Dedifferentiated amniotic fluid mesenchymal stem cell (primary cell): ENCODE results near the gene KCNC4.

Experiments used
- DNase-seq: peaks from one replicate; pipeline ENCODE4 v3.0.0-alpha.2; 2016; ENCODE audit errors: extremely low spot score

The KCNC4 gene

DNA sequence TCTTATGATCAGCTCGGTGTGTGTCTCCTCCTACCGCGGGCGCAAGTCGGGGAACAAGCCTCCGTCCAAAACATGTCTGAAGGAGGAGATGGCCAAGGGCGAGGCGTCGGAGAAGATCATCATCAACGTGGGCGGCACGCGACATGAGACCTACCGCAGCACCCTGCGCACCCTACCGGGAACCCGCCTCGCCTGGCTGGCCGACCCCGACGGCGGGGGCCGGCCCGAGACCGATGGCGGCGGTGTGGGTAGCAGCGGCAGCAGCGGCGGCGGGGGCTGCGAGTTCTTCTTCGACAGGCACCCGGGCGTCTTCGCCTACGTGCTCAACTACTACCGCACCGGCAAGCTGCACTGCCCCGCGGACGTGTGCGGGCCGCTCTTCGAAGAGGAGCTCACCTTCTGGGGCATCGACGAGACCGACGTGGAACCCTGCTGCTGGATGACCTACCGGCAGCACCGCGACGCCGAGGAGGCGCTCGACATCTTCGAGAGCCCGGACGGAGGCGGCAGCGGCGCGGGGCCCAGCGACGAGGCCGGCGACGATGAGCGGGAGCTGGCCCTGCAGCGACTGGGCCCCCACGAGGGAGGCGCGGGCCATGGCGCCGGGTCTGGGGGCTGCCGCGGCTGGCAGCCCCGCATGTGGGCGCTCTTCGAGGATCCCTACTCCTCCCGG is 1.5 kb downstream of the KCNC4 start:
- DNase-seq, result no peak

DNA sequence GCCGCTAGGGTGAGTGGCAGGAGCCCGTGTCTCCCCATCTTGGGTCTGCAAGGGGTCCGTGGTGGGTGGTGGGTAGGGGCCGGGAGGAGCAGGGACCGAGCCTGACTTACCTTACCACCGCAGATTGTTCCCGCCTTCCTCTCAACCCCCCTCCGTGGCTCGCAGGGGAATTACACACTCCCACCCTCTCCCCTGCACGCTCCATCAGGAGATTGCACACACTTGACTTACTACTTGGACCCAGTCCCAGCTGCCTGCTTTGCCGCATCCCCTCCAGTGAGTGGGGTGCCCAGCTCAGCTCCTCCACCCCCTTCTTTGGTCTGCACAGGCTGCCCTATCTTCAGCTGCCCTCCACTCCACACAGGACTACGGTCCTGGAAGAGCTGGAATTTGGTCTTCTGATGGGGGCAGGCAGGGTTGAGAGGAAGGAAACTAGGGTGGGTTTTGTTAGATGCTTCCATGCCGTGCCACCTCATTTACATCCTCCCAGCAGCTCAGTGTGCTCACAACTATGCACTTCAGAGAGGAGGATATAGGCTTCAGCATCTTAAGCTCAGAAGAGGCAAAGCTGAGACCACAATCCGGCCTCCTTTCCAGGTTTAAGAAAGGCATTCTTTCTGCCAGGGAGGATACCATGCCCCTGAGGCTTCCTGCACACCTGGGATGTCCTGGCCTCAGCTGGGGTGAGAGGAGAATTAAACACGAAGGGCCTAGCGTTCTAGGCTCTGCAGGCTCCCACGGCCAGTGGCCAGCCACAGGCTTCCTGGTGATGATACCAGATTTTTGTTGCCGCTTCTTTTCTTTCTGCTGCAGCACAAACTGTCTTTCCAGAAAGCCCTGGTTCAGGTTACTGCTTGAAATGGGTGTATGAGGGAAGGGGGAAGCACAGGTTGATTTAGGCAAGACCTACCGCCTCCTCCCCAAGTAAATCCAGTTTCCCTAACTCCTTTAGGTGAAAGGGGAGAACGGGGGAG is 2.3 kb downstream of the KCNC4 start:
- no peak for DNase-seq

DNA sequence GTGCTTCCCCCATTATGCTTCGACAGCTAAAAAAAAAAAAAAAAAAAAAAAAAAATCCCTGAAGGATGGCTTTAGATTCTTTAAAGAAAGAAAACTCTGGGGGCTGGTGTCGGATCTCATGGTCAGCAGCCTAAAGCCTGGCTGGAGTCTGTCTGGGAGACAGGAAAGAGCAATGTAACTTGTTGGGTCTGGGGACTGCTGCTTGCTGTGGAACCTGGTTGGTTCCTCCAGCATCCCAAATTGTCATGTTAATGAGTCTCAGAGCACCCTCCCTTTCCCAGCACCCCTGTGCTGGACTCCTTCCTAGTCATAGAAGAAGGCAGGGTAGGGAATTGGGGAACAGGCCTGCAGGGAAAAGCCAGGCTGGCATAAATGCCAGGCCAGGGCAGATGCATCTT is 3.0 kb downstream of the KCNC4 start:
- DNase-seq, result no peak

DNA sequence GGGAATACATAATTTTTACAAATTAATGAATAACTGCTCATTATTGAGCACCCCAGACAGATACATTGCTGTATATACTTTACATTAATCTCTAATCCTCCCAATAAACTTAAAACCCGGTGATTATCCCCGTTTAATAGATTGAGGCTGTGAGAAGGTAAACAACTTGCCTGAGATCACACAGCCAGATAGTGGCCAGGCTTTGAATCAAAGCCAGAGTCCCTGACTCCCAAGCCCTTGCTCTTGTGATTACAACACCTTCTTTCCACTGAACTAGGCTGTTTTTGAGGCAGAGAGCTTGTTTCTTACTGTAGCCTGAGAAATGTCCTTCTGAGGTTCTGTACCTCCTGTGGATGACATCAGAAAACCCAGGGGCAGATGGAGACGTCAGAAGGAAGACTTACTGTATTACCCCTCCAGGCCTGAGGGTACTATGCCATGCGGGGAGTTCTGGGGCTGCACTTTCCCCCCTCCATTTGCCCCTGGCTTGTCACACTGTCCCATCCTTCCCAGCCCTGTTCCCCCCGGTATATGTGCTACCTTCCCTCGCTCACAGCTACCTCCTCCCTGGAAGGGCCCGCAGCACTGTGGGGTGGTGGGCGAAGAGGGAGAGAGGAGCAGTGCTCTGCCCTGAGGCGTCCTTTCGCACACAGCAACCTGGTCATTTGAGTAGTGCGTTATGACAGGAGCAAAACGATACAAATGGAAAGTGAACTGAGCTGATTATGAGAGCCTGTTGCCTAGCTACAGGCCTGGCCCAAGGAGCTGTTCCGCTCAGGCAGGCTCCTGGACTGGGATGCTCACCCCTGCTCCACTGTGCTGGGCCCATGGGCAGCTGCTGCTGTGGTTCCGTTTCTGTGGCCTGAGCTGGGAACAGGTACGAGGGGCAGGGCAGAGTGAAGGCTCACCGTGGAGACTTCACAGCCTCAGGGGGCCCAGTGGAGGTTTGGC is 4.6 kb downstream of the KCNC4 start:
- DNase-seq, result no peak

DNA sequence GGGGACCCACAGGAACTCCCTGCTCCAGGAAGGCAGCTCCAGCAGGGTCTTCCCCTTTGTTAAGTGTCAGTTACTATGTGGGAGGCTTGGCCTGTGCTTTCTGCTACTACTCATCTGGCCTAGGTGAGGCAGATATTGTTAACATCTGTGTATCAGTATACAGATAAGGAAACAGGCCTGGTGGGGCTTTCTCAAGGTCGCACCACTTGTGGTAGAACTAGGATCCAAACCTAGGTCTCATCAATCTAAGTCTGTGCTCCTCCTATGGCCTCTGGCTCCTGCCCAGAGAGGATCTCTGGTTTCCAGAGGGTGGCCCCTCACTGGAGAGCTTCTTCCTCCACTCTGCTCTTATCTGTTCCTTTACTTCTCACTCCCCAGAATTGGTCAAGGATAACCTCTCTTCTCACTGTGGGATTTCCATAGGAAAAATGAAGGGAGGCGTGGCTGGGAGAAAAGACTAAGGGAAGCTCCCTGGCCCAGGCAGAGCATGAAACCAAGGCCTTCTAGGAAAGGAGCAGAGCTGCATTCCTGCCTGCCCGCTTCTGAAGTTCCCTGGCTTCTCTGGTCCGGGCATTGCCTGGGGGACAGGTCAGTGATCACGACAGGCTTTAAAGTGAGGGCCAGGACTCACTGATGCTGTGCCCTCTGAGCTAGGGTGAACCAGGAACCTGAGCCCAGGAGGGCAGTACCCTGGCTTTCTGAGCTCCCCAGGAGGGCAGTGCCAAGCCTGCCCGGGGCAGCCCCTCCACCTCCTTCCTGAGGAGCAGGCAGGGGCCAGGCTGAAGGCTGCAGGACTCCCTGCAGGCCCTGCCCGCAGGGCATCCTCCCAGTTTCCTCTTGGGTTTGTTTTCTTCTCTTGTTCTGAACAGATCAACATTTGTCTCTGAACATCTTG is 5.8 kb downstream of the KCNC4 start:
- no peak for DNase-seq

GRCh38 chr1:110216844-110217444 is 6.8 kb downstream of the KCNC4 start:
- DNase-seq, result no peak

GRCh38 chr1:110218137-110218536 is 8.0 kb downstream of the KCNC4 start:
- no peak for DNase-seq

DNA sequence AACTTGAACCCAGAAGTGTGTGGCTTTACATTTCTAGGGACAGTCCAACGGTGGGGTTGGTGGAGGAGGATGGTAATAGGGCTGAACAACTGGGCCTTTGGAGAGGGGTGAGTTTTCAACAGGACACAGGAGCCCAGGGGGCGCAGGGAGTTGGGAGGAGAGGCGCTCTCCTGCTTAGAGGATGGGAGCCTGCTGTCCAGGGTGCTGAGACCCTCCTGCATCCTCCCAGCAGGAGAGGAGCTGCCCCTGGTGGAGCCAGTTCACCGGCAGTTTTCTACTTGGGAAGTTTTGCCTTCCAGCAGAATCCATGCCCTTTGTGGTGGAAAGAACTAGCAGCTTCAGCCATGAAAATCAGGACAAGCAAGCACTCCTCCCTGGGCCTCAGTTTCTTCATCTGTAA is 8.6 kb downstream of the KCNC4 start:
- DNase-seq, result no peak

DNA sequence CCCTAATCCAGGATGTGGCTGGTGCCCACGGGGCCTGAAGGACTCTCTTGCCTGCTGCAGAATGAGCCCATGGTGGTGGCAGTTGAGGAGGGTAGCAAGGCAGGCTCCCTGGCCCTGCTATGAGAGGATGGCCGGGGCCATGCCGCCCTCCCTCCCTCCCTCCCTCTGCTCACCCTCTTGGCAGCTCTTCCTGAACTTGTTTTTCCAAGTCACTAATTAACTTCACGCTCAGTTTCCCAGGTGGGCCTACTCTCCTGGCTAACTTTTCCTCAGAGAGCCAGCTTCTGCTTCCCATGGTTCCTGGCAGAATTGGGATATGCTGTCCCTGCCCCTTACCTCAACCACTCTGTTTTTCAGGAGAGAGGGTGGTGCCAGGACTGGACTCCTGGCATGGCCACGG is 10.2 kb downstream of the KCNC4 start:
- no peak for DNase-seq

GRCh38 chr1:110221119-110221518 is 11.0 kb downstream of the KCNC4 start:
- DNase-seq, result no peak

DNA sequence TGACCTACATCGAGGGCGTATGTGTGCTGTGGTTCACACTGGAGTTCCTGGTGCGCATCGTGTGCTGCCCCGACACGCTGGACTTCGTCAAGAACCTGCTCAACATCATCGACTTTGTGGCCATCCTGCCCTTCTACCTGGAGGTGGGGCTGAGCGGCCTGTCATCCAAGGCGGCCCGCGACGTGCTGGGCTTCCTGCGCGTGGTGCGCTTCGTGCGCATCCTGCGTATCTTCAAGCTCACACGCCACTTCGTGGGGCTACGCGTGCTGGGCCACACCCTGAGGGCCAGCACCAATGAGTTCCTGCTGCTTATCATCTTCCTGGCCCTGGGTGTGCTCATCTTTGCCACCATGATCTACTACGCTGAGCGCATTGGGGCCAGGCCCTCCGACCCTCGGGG is 13.0 kb downstream of the KCNC4 start:
- no peak for DNase-seq

DNA sequence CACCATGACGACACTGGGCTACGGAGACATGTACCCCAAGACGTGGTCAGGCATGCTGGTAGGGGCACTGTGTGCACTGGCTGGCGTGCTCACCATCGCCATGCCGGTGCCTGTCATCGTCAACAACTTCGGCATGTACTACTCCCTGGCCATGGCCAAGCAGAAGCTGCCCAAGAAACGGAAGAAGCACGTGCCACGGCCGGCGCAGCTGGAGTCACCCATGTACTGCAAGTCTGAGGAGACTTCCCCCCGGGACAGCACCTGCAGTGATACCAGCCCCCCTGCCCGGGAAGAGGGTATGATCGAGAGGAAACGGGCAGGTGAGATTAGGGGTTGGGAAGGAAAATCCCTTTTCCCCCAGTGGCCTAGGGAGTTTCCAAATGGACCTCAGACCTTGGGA is 13.5 kb downstream of the KCNC4 start:
- DNase-seq, result no peak

GRCh38 chr1:110224240-110224995 is 14.3 kb downstream of the KCNC4 start:
- DNase-seq, result no peak

GRCh38 chr1:110225212-110225611 is 15.1 kb downstream of the KCNC4 start:
- DNase-seq, result no peak

GRCh38 chr1:110225756-110226404 is 15.8 kb downstream of the KCNC4 start:
- DNase-seq, result no peak

DNA sequence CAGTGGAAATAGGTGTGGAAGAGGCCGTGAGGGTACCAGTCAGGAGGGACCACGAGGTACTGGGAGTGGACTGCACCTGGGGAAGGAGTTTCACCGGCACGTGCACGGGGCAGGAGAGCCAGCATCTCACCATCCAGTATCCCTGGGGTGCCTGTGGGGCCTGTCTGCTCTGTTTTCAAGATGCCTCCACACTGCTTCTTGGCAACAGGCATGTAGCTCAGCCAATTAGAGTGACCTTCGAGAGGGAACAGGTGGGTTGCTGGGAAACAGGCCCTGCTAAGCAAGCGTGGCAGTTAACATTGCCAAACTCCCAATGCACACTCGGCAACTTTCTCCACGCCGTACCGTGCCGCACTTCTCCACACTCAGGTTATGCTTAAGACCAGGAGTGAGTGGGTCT is 17.7 kb downstream of the KCNC4 start:
- no peak for DNase-seq

DNA sequence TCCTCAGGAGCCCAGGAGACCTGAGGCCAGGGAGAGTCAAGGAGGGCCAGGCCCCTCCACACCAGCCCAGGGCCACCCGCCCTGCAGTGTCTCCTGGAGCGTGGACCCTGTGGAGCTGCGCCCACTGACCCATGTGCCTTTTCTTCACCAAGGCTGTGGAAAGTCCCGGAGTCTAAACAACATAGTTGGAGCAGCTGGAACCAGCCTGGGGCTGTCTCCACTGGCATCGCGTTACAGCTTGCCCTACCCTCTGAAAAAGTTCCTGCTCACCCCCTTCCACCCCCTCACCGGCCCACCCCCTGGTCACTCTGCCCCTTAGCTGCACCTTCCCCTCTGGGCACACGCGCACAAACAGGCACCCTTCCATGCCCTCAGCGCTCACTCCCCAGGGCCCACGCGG is 18.3 kb downstream of the KCNC4 start:
- no peak for DNase-seq

DNA sequence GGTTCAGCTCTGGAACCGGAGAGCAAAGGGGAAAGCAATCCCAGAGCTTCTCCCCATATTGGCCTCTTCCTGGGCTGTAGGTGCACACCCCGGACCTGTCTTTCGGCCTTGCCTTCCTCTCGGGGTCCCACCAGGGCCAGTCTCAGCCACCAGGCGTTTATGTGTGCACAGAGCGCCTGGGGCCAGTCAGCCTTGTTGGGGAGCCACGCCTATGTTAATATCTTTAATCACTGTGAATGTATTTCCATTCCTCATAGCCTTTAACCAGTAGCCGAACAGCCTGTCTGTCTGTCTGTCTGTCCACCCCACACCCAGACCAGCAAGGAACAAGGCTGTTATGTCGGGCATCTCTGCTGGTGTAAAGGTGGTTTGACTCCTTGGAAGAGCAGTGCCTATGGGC is 18.8 kb downstream of the KCNC4 start:
- DNase-seq, result no peak

DNA sequence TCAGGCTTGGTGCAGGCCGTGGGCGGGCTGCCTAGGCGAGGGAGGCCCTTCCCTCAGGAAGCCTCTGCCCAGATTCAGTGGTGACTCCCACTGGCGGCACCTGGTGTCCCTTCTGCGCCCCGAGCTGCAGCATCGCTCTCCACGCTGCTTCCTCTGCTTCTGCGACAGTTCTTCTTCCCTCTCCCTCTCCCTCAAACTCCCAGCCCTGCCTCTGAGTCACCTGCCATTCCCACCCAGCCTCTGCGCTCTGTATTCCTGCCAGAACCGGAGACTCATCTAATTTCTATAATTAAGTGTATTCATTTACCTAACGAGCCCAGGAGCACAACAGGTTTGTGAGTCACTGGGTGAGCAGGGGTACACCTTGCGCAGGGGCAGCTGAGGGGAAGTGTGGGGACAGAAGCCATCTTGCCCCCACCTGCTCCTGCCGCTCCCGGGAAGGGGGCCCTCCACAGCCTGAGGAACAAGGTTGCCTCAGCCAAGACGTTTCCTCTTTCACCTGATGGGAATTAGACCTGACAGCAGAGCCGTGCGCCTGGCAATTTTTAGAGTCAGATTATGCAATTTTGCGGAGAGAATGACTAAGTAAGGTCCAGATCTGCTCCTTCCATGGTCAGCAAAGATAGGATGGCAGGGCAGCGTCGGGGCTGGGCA is 19.4 kb downstream of the KCNC4 start:
- no peak for DNase-seq
